Measurements from ENCODE around the gene CRYBG2. TPM values are rescaled to one million over a fixed set of nuclear protein-coding genes. Genes with fewer than 3 reads are reported as not detected.

Gene CRYBG2
- total RNA-seq, 4 donors from 2014 or later = under 0.01 TPM; not detected in 3

GRCh38 chr1:26349188-26349876 is 4.6 kb downstream of the CRYBG2 start:
- whole genome bisulfite sequencing, 2 donors = 78 to 81% methylated on average over 7 of the region's 7 CpGs
- TF ChIP-seq EP300 (IDR thresholded peaks at IDR 0.05) (no peak), CTCF (IDR thresholded peaks at IDR 0.05) (no peak), POLR2A (IDR thresholded peaks at IDR 0.05) (no peak)
- DNase-seq (ENCODE audit: low spot score in 2 of 2) = no peak
- Histone ChIP-seq H3K4me1 (no peaks in the 10 kb centered on the region), H3K9me3 (no peaks in the 10 kb centered on the region), H3K4me3 (no peak overlapping the region), H3K27me3 (peaks cover 0 to 6% of the 10 kb centered on the region in 2 donors), H3K27ac (no peak overlapping the region), H3K36me3 (no peaks in the 10 kb centered on the region)

- DNase-seq (ENCODE audit: low spot score in 2 of 2) = no peak
- Histone ChIP-seq H3K4me3 (no peak overlapping the region), H3K9me3 (no peaks in the 10 kb centered on the region), H3K36me3 (no peaks in the 10 kb centered on the region), H3K27ac (no peak overlapping the region), H3K4me1 (no peaks in the 10 kb centered on the region), H3K27me3 (no peaks in the 10 kb centered on the region)
- WGBS, 2 donors = 70 to 75% methylated on average over 10 of the region's 10 CpGs
- no peak for TF ChIP-seq CTCF (IDR thresholded peaks at IDR 0.05)
- no peak for TF ChIP-seq POLR2A (IDR thresholded peaks at IDR 0.05)
- TF ChIP-seq EP300 (IDR thresholded peaks at IDR 0.05) = no peak
Measured at GRCh38 chr1:26346274-26347033, 7.5 kb downstream of the CRYBG2 start.

GRCh38 chr1:26345718-26346117 is 8.2 kb downstream of the CRYBG2 start:
- H3K36me3 ChIP-seq = no peaks in the 10 kb centered on the region
- H3K27ac ChIP-seq = no peak overlapping the region
- H3K4me3 ChIP-seq = no peak overlapping the region
- WGBS, 2 donors = 67 to 88% methylated on average over 5 to 8 of the region's 15 CpGs
- no peaks in the 10 kb centered on the region for H3K9me3 ChIP-seq
- no peaks in the 10 kb centered on the region for H3K4me1 ChIP-seq
- no peak for TF ChIP-seq POLR2A (IDR thresholded peaks at IDR 0.05)
- TF ChIP-seq EP300 (IDR thresholded peaks at IDR 0.05) = no peak
- TF ChIP-seq CTCF (IDR thresholded peaks at IDR 0.05) = no peak
- DNase-seq (ENCODE audit: low spot score in 2 of 2) = no peak
- no peaks in the 10 kb centered on the region for H3K27me3 ChIP-seq

- H3K36me3 ChIP-seq = no peaks in the 10 kb centered on the region
- TF ChIP-seq EP300 (IDR thresholded peaks at IDR 0.05) = no peak
- TF ChIP-seq CTCF (IDR thresholded peaks at IDR 0.05) = no peak
- no peak for TF ChIP-seq POLR2A (IDR thresholded peaks at IDR 0.05)
- WGBS, 2 donors = 88 to 92% methylated on average over 14 to 15 of the region's 15 CpGs
- no peaks in the 10 kb centered on the region for H3K9me3 ChIP-seq
- H3K27ac ChIP-seq = no peak overlapping the region
- no peak for DNase-seq (ENCODE audit: low spot score in 2 of 2)
- no peaks in the 10 kb centered on the region for H3K4me1 ChIP-seq
- H3K4me3 ChIP-seq = no peak overlapping the region
- no peaks in the 10 kb centered on the region for H3K27me3 ChIP-seq
Measured at GRCh38 chr1:26344147-26344920, 9.6 kb downstream of the CRYBG2 start.

Data from tibial nerve (tissue), 4 donors.